Subcutaneous adipose tissue (tissue), 4 donors: ENCODE results near the gene ITGA3. TPM values are rescaled to one million over a fixed set of nuclear protein-coding genes. Genes with fewer than 3 reads are reported as not detected.

ENCODE experiments used
- CTCF ChIP-seq: fragments of 450-650 bp; IDR thresholded peaks from one replicate; pipeline ENCODE4 v1.5.1; 2016; ENCODE audit warnings: low read depth, mild to moderate bottlenecking, control low read depth, antibody characterized with exemption, moderate library complexity
- total RNA-seq, 4 donors: library from RNA; depleted of rRNA; stranded (reverse); fragments of >200 nt; gene quantifications; one replicate each; pipeline ENCODE4 v1.1.0, GENCODE V29; 2016

ITGA3 gene
- total RNA-seq, 4 donors from 2014 or later, result 9.0 to 98.8 (median 19.3) TPM

GRCh38 chr17:50087246-50087911 is 31.5 kb downstream of the ITGA3 start:
- no peak for TF ChIP-seq CTCF

GRCh38 chr17:50087912-50088405 is 32.0 kb downstream of the ITGA3 start:
- no peak for TF ChIP-seq CTCF

GRCh38 chr17:50088952-50089825 is 33.3 kb downstream of the ITGA3 start:
- TF ChIP-seq CTCF, result no peak

- no peak for TF ChIP-seq CTCF
Measured at GRCh38 chr17:50090071-50090470, 34.2 kb downstream of the ITGA3 start.

GRCh38 chr17:50090971-50091917 is 35.3 kb downstream of the ITGA3 start:
- TF ChIP-seq CTCF, result no peak

- no peak for TF ChIP-seq CTCF
Measured at GRCh38 chr17:50091918-50092285, 36.0 kb downstream of the ITGA3 start.
